ENCODE data around the gene NRG2. TPM values are rescaled to one million over a fixed set of nuclear protein-coding genes. Genes with fewer than 3 reads are reported as not detected.

NRG2 gene
- total and polyA plus RNA-seq, 2 of the 8 experiments (the other 6 are each of a cell fraction or from before 2014, with no cell fraction given): 0.27 to 0.54 TPM

- TF ChIP-seq CHD7 (IDR thresholded peaks at IDR 0.05; ENCODE audit: insufficient replicate concordance, low read length) (no peak), FOSL1 (IDR thresholded peaks at IDR 0.05; ENCODE audit: insufficient read depth, low read depth, low read length) (no peak), TEAD4 (IDR thresholded peaks at IDR 0.05; ENCODE audit: low read depth, low read length) (0 out of 2 replicates have a peak, but pooled peaks have one; percentile 9), NRF1 (IDR thresholded peaks at IDR 0.05; ENCODE audit: low read depth, low read length) (no peak), USF2 (IDR thresholded peaks at IDR 0.05; ENCODE audit: low read length) (no peak), TCF12 (IDR thresholded peaks at IDR 0.05; ENCODE audit: low read depth, low read length) (no peak), SIX5 (IDR thresholded peaks at IDR 0.05; ENCODE audit: low read depth, low read length) (no peak), ZNF274 (IDR thresholded peaks at IDR 0.05; ENCODE audit: borderline replicate concordance, extremely low read depth, low read length) (no peak), KDM4A (IDR thresholded peaks at IDR 0.05; ENCODE audit: low read depth, low read length, severe bottlenecking) (no peak)
Measured at GRCh38 chr5:139968547-139969261, 74.4 kb downstream of the NRG2 start (continued).

All from H1 (cell line).